Limb (tissue), 2 donors: Measurements from ENCODE around the gene RBX1.
"Not testable (repeated sequence)": the region's sequence is repeated elsewhere in the genome, so short reads cannot be mapped to it uniquely, and the experiment has no call there.

ENCODE experiments used
- DNase-seq, 2 donors: peaks; one replicate each; pipeline ENCODE4 v3.0.0-alpha.2; 2016; ENCODE audit errors: extremely low spot score in 2 of 2

Gene RBX1

DNA sequence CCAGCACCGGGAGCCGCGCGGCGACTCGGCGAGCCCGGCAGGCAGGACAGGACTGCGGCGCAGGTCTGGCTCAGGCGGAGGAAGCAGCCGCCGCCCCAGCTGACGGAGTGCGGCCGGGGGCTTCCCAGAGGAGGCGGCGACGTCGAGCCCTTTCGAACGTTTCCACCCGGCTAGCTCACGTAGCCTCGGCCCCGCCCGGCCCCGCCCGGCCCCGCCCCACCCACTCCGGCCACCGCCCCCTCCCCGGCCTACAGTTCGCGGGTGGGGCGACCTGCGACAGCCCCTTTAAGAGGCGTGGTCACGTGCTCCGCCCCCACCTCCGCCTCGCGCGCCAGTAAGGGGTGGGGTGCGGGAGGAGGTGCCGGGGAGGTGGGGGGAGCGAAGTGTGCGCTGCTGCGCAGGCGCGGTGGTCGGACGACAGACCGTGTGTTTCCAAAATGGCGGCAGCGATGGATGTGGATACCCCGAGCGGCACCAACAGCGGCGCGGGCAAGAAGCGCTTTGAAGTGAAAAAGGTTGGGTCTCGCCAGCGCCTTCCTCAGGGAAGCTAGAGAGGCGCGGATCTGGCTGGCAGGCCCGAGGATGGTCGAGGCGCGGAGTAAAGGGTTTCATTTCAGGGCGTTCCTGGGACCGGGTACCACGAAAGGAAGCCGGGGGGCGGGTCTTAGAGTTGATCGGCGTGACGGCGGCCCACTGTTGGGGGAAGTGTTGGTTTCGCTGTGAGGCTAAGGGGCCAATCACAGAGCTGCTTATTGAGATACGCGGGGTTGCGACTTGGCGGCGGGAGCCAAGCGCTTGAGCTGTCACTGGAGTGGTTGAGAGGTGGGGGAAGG is at the start of gene RBX1:
RBX1 (plus strand) TSS at position 417 of the 833 bp plus-strand sequence; CDS start at position 438, 21 bp downstream.
- peak; percentile 99 to 100 for DNase-seq

DNA sequence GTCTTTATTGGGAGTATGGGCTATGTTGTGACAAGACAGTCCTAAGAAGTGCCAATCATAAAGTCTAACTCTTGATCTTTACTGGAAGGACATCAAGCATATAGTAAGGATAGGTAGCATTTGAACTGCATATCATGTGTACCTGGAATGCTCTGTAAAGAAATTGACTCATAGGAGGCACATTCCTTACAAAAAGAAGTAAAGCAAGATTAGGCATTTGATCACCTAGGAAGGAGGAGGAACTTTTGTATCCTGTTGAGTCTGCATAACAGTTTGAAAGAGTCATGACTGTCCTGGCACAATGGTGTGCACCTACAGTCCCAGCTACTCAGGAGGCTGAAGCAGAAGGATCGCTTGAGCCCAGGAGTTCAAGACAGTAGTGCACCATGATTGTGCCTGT is 47.1 kb upstream of the RBX1 start:
- DNase-seq: no peak

DNA sequence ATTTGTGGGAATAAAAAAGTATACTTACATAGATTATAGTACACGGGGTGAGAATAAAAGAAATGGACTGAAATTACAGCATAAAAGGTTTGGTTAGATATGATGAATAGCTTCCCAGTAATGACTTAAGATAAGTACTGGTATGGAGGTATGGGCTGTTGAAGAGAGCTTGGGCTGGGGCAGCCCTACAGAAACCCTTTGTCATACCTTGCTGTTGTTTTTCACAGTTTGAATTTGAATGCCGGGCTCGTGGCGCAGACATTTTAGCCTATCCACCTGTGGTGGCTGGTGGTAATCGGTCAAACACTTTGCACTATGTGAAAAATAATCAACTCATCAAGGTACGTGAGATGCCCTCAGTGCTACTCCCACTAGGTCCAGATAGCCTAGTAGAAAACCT is 42.3 kb upstream of the RBX1 start:
- no peak for DNase-seq

DNA sequence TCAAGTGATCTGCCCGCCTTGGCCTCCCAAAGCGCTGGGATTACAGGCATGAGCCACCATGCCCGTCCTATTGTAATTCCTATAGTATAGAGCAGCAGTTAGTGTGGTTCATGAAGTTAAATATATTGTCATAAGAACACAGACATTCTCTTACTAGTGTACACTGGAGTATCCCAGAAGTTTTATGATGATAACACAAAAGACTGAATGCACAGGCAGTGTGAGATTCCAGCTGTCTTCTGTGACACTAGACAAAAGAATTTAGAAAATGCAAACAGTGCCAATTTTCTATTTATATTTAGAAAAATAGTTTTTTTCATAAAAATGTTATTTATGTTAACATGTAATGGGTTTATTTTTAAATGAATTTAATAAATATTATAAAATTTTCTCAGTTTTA is 39.4 kb upstream of the RBX1 start:
- DNase-seq: no peak

DNA sequence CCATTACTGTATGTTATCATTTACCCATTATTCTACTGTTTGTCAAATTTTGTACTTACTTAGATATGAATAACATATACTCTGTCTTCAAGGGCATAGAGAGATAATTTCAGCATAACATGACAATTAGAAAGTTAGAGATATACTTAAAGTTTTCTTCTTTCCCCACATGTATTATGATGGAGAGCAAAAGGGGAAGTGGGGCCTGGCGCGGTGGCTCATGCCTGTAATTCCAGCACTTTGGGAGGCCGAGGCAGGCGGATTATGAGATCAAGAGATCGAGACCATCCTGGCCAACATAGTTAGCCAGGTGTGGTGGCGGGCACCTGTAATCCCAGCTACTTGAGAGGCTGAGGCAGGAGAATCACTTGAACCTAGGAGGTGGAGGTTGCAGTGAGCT is 38.2 kb upstream of the RBX1 start:
- DNase-seq: not testable (repeated sequence)

DNA sequence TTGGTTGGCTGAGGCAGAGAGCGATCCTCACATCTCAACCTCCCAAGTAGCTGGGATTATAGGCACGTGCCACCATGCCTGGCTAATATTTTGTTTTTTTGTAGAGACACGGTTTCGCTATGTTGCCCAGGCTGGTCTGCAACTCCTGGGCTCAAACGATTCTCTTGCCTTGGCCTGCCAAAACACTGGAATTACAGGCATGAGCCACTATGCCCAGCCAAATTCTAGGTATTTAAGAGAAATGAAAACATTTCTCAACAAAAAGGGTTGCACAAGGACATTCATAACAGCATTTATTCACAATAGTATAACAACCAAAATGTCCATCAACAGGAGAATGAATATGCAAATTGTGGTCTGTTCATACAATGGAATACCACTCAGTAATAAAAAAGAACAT is 31.7 kb upstream of the RBX1 start:
- DNase-seq: no peak

DNA sequence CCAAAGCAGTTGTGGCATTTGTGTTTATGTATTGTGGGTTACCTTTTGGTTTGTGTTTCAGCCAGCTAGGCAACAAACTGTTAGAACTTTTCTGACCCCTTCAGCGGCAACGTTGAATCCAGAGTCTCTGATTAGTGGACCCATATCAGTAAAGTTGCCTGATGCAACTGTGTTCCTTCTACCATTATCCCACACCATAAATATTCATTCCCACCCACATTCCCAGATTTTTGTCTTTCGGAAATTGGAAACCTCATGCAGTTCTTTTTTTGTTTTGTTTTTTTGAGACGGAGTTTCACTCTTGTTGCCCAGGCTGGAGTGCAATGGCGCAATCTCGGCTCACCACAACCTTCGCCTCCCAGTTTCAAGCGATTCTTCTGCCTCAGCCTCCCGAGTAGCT is 30.7 kb upstream of the RBX1 start:
- no peak for DNase-seq

DNA sequence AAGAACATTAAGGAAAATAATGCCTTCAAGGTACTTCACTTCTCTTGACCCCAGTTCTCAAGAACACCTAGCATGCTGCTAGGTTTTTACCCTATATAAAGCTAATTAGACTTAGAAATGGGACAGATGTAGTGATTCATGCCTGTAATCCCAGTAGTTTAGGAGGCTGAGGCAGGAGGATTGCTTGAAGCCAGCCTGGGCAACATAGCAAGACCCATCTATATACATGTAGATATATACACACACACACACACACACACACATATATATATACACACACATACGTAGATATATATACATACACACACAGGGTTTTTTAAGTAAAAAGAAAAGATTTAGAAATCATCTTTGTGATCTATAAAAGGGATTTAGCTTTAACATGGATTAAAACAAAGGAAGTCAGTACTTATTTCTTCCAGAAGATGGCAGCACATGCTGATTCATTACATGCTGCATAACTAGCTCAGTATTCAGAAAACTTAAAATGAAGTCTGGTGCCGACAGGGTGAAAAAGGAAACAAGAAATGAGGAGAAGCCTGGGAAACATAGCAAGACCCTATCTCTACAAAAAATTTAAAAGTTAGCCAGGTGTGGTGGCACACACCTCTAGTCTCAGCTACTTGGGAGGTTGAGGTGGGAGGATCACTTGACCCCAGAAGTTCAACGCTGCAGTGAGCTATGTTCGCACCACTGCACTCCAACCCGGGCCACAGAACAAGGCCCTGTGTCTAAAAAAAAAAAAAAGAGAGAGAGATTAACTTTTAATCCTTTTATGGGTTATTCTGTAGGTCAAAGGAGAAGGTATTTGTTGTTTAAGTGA is 28.5 kb upstream of the RBX1 start:
- peak in 1 of 2 donors; percentile 78 for DNase-seq

DNA sequence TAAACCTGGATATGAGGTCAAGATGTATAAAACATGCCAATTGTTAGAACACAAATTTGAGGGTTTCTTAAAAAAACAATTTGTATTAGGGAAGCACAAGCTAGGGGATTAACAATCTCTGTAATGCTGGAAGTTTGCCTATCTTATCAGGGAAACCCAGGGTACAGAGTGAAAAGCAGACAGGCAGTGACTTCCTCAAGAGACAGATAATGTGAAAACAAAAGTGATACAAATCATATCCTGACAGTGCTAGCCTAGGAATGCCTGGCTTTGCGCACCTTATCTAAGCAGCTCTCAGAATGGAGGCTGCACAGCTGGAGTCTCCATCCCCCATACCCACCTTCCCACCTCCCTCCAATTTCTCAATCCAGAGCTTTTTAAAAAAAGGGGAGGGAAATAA is 22.5 kb upstream of the RBX1 start:
- no peak for DNase-seq

DNA sequence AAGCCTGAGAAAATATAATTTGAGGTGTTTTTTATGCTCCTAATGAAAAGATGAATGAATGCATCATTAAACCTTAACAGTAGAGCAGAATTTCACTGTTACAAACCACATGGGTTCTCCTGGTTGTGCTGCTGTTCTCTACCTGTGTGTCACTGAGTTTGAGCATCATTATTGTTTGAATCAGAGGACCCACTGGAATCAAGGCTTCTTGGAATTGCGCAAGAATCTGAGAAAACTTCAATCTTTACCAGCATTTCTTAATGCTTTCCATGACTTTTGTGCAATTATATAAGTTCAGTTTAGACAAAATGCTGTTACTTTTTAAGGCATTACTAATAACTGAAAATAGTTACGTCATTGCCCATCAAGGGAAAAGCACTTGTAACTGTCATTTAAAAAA is 18.8 kb upstream of the RBX1 start:
- no peak for DNase-seq

DNA sequence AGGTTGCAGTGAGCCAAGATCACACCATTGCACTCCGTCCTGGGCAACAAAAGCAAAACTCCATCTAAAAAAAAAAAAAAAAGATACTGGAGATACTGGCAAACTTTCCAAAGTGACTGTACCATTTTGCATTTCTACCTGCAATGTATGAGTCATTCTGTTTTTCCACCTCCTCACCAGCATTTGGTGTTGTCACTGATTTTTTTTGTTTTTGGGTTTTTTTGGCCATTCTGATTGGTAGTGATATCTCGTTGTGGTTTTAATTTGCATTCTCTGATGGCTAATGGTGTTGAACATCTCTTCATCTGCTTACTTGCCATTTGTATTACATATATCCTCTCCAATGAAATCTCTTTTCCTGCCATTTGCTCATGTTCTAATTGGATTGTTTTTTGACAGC is 12.0 kb upstream of the RBX1 start:
- DNase-seq: no peak

DNA sequence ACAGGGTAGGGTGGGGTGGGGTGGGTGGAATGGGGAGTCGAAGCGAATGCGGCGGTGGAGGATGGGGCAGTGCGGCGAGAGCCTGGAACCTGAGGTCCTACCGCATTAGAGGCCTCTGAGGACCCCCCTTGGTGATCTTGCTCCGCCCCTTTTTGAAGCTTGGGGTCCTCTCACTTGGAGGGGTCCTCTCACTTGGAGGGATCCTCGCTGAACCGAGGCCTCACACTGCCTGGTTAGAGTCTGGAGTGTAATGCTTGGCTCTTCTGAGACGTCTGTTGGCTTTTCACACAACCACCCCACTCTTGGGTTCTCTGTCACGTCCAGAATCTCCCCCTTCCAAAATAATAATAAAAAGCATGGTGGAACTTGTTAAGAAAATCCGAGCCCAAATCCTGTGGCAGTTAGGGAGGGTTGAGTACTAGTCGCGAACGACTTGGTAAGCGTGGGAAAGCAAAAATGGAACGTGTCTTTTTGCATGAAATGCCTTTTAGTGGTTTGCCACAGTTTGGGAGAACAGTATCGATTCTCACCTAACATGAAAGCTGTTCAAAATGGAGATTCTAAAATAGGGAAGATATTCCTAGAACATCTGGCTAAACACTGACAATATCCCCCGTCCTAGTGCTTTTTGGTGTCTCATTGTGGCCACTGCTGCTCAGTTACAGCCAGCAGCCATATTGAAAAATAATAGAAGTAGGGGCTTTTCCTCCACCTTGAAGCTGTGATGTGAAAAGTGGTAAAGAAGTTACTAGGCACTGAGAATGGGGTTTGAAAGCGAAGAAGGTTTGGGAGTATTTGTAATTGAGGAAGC is 822 bp downstream of the RBX1 start:
- no peak for DNase-seq

DNA sequence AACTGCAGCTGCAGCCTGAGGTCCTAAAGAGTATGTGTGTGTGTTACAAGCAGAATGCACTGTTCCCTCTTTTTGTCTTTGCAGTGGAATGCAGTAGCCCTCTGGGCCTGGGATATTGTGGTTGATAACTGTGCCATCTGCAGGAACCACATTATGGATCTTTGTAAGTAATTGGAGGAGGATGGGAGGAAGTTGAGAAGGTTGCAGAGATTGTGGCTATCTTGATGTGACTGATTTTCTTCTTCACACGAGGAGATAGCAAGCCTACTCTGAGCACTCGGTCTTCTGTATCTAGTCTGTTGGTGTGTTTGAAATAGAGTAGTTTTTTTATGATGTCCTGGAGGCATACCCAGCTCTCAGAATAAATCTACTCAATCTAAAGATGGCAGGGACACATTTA is 2.3 kb downstream of the RBX1 start:
- no peak for DNase-seq

DNA sequence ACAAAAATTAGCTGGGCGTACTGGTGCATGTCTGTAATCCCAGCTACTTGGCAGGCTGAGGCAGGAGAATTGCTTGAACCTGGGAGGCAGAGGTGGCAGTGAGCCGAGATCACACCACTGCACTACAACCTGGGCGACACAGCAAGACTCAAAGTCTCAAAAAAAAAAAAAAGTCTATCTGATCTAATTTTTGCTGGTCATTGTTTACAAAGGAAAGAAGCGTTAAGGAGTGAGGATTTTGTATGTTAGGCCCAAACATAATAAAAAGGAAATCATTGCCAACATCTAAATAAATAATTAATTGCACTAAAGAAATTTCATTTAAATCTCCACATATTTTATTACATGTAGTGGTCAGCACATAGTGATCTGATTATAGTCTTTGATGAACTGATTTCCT is 2.9 kb downstream of the RBX1 start:
- DNase-seq: no peak

DNA sequence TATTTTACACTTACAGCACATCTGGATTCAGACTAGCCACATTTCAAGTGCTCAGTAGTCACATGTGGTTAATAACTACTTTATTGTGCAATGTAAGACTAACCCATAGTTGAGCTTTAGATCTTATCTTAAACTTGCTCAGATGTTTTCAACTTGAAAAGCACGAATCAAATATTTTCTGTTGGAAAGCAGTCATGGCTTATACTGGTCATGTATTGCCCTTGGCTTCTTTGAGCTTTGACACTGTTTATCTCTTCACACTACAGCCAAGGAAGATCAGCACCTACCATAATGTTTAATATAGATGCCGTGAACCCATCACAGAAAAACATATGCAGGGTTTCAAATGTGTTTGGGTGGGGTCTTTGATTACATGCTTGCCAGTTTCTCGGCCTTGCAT is 4.4 kb downstream of the RBX1 start:
- no peak for DNase-seq

DNA sequence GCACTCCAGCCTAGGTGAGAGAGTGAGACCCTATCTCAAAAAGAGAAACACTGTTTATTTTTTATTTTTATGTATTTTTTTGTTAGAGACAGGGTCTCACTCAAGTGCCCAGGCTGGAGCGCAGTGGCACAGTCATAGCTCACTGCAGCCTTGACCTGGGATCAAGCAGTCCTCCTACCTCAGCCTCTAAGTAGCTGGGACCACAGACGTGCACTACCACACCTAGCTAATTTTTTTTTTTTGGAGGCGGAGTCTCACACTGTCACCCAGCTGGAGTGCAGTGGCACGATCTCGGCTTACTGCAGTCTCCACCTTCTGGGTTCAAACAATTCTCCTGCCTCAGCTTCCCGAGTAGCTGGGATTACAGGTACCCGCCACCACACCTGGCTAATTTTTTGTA is 6.4 kb downstream of the RBX1 start:
- DNase-seq: no peak

DNA sequence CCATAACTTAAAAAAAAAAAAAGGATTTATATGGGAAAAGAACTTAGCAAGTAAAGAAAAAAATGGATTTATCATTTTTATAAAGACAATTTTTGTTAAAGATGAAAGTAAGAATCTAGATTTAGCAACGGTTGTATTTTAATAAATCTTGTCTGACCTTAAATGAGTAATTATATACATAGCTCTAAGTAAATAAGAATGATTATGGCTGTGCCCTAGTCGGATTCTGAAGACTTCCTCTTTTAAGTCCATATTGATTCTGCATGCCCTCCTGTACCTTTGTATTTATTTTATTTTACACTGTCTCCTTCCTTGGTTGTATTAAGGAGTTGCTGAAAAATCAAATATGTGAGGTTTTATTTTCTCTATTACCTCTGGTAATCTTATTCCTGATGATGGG is 7.1 kb downstream of the RBX1 start:
- DNase-seq: no peak

DNA sequence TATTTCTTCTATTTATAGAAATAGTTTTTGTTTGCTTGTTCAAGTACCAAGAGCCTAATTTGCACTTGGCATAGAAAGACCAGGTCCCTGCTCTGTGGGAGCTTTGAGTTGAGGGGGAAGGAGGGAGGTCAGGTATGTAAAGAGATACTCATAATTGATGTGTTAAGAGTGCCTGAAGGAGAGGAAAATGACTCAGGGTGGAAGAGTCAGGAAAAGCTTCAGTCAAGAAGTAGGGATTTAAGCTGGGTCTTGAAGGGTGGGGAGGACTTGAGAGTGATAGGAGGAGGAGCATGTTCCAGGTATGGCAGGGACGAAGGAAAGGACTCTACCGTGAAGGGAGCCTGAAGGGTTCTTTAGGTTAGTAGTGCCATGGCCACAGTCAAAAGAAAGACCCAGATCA is 9.0 kb downstream of the RBX1 start:
- no peak for DNase-seq

DNA sequence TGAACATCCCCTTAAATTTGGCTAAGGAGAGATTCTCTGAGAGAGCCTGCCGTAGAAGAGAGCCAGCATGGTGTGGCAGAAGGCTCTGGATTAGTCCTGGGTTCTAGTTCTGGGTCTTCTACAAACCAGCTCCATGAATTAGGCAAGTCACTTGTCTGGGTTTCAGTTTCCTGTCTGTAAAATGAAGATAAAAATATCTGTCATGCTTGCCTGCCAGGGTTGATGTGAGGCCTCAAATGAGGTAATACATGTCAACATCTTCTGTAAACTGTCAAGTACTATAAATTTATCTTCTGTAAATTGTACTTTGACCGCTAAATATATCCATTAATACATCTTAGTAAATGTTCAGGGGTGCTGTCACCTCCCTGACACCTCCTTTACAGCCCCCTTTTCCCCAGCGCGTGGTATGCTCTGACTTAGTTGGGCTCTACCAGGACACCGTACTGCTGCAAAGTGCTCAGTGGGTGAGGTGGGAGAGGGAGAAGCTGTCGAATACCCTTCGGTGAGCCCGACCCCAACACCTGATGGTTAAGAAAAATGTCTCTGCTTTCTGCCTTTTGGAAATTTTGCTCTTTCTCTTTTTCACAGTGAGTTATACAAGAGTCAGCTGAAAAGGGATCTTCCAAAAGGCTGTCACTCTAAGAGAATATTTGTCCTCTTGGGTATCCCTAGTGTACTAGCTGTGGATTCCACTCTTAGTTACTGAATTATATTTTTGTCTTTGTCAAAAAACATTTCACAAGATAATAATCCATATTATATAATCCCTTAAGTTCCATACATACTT is 15.0 kb downstream of the RBX1 start:
- DNase-seq: no peak

DNA sequence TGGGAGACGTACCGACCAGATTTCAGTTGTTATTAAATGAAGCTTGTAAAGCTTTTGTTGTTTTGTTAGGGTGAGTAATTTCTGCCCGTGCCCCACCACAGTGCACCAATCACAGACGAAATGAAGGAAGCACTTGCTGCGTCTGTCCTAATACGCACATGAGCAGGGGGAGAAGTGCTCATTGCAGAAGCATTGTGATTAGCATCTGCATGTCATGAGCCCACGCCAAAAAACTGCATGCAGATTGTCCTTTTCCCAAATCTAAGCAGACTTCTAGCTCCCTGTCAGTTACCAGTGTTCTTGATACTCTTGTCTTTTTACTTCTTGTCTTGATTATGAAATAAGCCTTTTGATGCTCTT is 15.5 kb downstream of the RBX1 start:
- DNase-seq: no peak

DNA sequence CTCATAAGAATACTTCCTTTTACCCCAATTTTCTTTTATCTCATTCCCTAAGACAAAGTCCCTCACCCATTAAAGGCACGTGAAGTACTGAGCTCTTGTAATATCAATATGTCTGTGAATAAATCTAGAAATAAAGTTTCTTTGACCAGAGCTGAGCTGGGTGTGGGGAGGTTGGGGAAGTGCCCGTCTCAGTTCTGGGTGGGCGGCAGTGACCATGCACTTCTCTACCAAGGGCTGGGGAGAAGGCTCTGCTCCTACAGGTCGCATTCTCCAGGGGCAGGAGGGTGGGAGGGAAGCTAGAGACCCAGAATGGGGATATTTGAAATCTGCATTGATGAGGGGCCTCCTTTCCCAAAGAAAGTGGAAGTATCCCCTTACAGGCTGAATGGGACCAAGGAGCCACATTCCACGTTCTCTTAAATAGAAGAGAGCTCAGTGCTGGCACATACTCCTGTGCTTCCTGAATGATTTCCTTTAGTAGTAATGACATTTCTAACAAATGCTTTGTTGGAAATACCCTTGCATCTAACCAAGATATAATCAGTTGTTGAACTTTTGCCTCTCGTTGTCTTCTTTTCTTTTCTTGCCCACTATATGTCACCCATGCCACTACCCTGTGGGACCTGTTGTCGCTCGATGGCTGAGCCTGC is 16.1 kb downstream of the RBX1 start:
- no peak for DNase-seq
